ENCODE measurements around the gene MAGI2. TPM values are rescaled to one million over a fixed set of nuclear protein-coding genes. Genes with fewer than 3 reads are reported as not detected.

Gene MAGI2
- polyA plus RNA-seq, 1 experiment, result 0.81 TPM

- Histone ChIP-seq H3K27me3 (ENCODE audit: control insufficient read depth, insufficient read depth, low read length) (no peaks in the 10 kb centered on the region), H3K36me3 (ENCODE audit: control insufficient read depth, insufficient read depth, low read length) (no peaks in the 10 kb centered on the region), H3K4me3 (ENCODE audit: low read depth, low read length) (no peak overlapping the region)
- DNase-seq (ENCODE audit: low read depth), result no peak
- no peak for TF ChIP-seq CTCF (IDR thresholded peaks at IDR 0.05; ENCODE audit: insufficient read depth, low read depth, low read length)
- ChIA-PET CTCF (no interaction called here), POLR2A (no interaction called here)
These were observed 716.9 kb downstream of the MAGI2 start for GRCh38 chr7:78736548-78736947.

GRCh38 chr7:78734626-78735025 is 718.8 kb downstream of the MAGI2 start:
- Histone ChIP-seq H3K4me3 (ENCODE audit: low read depth, low read length) (no peak overlapping the region), H3K36me3 (ENCODE audit: control insufficient read depth, insufficient read depth, low read length) (no peaks in the 10 kb centered on the region), H3K27me3 (ENCODE audit: control insufficient read depth, insufficient read depth, low read length) (no peaks in the 10 kb centered on the region)
- DNase-seq (ENCODE audit: low read depth), result no peak
- ChIA-PET CTCF (no interaction called here), POLR2A (no interaction called here)
- TF ChIP-seq CTCF (IDR thresholded peaks at IDR 0.05; ENCODE audit: insufficient read depth, low read depth, low read length), result no peak

GRCh38 chr7:78720066-78720465 is 733.4 kb downstream of the MAGI2 start:
- no peak for DNase-seq (ENCODE audit: low read depth)
- H3K36me3 ChIP-seq (ENCODE audit: control insufficient read depth, insufficient read depth, low read length), result no peaks in the 10 kb centered on the region
- no peak for TF ChIP-seq CTCF (IDR thresholded peaks at IDR 0.05; ENCODE audit: insufficient read depth, low read depth, low read length)
- CTCF ChIA-PET, result no interaction called here
- no peaks in the 10 kb centered on the region for H3K27me3 ChIP-seq (ENCODE audit: control insufficient read depth, insufficient read depth, low read length)
- POLR2A ChIA-PET, result no interaction called here
- H3K4me3 ChIP-seq (ENCODE audit: low read depth, low read length), result no peak overlapping the region

GRCh38 chr7:78718212-78718611 is 735.3 kb downstream of the MAGI2 start:
- no peaks in the 10 kb centered on the region for H3K36me3 ChIP-seq (ENCODE audit: control insufficient read depth, insufficient read depth, low read length)
- ChIA-PET POLR2A (no interaction called here), CTCF (no interaction called here)
- TF ChIP-seq CTCF (IDR thresholded peaks at IDR 0.05; ENCODE audit: insufficient read depth, low read depth, low read length), result no peak
- no peak for DNase-seq (ENCODE audit: low read depth)
- H3K4me3 ChIP-seq (ENCODE audit: low read depth, low read length), result no peak overlapping the region
- no peaks in the 10 kb centered on the region for H3K27me3 ChIP-seq (ENCODE audit: control insufficient read depth, insufficient read depth, low read length)

GRCh38 chr7:78716876-78717275 is 736.6 kb downstream of the MAGI2 start:
- POLR2A ChIA-PET, result no interaction called here
- Histone ChIP-seq H3K27me3 (ENCODE audit: control insufficient read depth, insufficient read depth, low read length) (no peaks in the 10 kb centered on the region), H3K4me3 (ENCODE audit: low read depth, low read length) (no peak overlapping the region), H3K36me3 (ENCODE audit: control insufficient read depth, insufficient read depth, low read length) (no peaks in the 10 kb centered on the region)
- DNase-seq (ENCODE audit: low read depth), result no peak
- CTCF ChIA-PET, result no interaction called here
- TF ChIP-seq CTCF (IDR thresholded peaks at IDR 0.05; ENCODE audit: insufficient read depth, low read depth, low read length), result no peak

Data from BJ (cell line).